Neural progenitor cell (in vitro differentiated cells): ENCODE data around the gene RAP1GDS1. TPM values are rescaled to one million over a fixed set of nuclear protein-coding genes. Genes with fewer than 3 reads are reported as not detected.

Source experiments
- DNase-seq: peaks from one replicate; pipeline ENCODE4 v3.0.0-alpha.2; 2016; ENCODE audit warnings: low spot score
- H2AFZ ChIP-seq: fragments of 200-600 bp; sonication (generic); replicated peaks from 2 replicates; pipeline ENCODE4 v1.6.1; 2016; ENCODE audit warnings: antibody characterized with exemption
- H3F3A ChIP-seq: fragments of 200-600 bp; sonication (generic); 2 replicates; pipeline ENCODE4 v1.6.1; 2016; ENCODE audit warnings: antibody characterized with exemption, low read depth
- H3K27ac ChIP-seq: fragments of 200-600 bp; sonication (generic); 2 replicates; pipeline ENCODE4 v1.5.1; 2016; ENCODE audit warnings: mild to moderate bottlenecking
- H3K27me3 ChIP-seq: fragments of 200-600 bp; sonication (generic); 2 replicates; pipeline ENCODE4 v1.6.1; 2016; ENCODE audit warnings: mild to moderate bottlenecking, moderate library complexity
- H3K36me3 ChIP-seq: fragments of 200-600 bp; sonication (generic); 2 replicates; pipeline ENCODE4 v1.5.1; 2016
- H3K4me1 ChIP-seq: fragments of 200-600 bp; sonication (generic); 2 replicates; pipeline ENCODE4 v1.6.1; 2016; ENCODE audit warnings: mixed run types
- H3K4me2 ChIP-seq: fragments of 200-600 bp; sonication (generic); 2 replicates; pipeline ENCODE4 v1.6.1; 2016
- H3K4me3 ChIP-seq: fragments of 200-600 bp; sonication (generic); 2 replicates; pipeline ENCODE4 v1.5.1; 2016
- H3K79me2 ChIP-seq: fragments of 200-600 bp; sonication (generic); 2 replicates; pipeline ENCODE4 v1.6.1; 2016; ENCODE audit warnings: low read depth
- H3K9ac ChIP-seq: fragments of 200-600 bp; sonication (generic); 2 replicates; pipeline ENCODE4 v1.6.1; 2016
- H3K9me3 ChIP-seq: fragments of 200-600 bp; sonication (generic); 2 replicates; pipeline ENCODE4 v1.5.1; 2016; ENCODE audit warnings: low read depth
- H4K20me1 ChIP-seq: fragments of 200-600 bp; sonication (generic); 2 replicates; pipeline ENCODE4 v1.6.1; 2016; ENCODE audit warnings: low read depth
- H3K27ac Mint-ChIP-seq: 3 replicates; pipeline ENCODE4 v1.8.0; 2021; ENCODE audit warnings: mixed read lengths
- H3K27me3 Mint-ChIP-seq: 2 replicates; pipeline ENCODE4 v1.8.0; 2022; ENCODE audit warnings: low read depth, mild to moderate bottlenecking, inconsistent platforms, moderate library complexity, mixed read lengths; ENCODE audit not compliant: insufficient read depth
- H3K36me3 Mint-ChIP-seq: 3 replicates; pipeline ENCODE4 v1.8.0; 2021; ENCODE audit warnings: mixed read lengths
- H3K4me1 Mint-ChIP-seq: 3 replicates; pipeline ENCODE4 v1.8.0; 2021; ENCODE audit warnings: mixed read lengths
- H3K4me3 Mint-ChIP-seq: 3 replicates; pipeline ENCODE4 v1.8.0; 2021; ENCODE audit warnings: mild to moderate bottlenecking, moderate library complexity, mixed read lengths
- H3K9me3 Mint-ChIP-seq: 3 replicates; pipeline ENCODE4 v1.8.0; 2020; ENCODE audit warnings: mixed read lengths
- EZH2 ChIP-seq: fragments of 200-600 bp; sonication (generic); IDR thresholded peaks from 2 replicates; pipeline ENCODE4 v1.6.1; 2017; ENCODE audit warnings: antibody characterized with exemption, mild to moderate bottlenecking, moderate library complexity
- EZH2phosphoT487 ChIP-seq: fragments of 200-600 bp; sonication (generic); IDR thresholded peaks from 2 replicates; pipeline ENCODE4 v1.6.1; 2017; ENCODE audit warnings: antibody characterized with exemption
- total RNA-seq: library from RNA; depleted of rRNA; stranded (reverse); fragments of >200 nt; gene quantifications from 2 replicates; pipeline ENCODE4 v1.2.3, GENCODE V29; 2015; ENCODE audit warnings: low replicate concordance
- TF ChIP-seq, protein P1 (sequence below): fragments of 200-600 bp; sonication (generic); IDR thresholded peaks from 2 replicates; pipeline ENCODE4 v1.5.1; 2017; ENCODE audit warnings: antibody characterized with exemption, mild to moderate bottlenecking

RAP1GDS1 gene
- total RNA-seq, 1 donor from 2014 or later: 65.1 TPM

DNA sequence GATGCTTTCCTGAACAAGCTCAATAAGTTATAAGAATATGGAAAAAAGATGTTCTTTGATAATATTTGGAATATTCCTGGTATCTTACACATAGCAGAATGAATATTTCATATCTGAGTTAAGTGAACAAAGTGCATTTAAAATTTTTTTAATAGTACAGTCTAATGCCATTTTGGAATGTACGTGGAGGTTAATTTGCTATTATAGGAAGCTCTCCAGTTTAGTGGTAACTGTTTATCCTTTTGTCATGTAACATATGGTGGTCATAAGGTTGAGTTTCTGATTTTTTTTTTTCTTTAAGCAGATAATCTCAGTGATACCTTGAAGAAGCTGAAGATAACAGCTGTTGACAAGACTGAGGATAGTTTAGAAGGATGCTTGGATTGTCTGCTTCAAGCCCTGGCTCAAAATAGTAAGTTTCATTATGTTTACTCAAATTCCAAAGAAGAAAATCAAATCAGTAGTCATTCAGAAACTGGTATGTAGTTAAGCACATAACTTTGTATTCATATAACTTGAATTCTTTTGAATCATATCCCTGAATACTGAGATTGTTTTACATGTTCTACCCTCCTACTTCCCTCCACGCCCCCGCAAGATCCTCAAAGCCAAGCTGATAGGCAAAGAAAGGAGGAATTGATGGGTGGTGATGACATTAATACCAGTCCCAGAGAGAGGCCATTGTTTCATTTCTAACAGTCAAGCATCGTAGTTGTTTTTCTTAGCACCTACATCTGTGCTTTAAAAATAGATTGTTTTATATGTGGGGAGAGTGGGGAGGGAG is 32.1 kb downstream of the RAP1GDS1 start:
- Mint-ChIP-seq H3K36me3 (peaks cover 16% of the 10 kb centered on the region), H3K9me3 (no peaks in the 10 kb centered on the region), H3K27ac (no peak overlapping the region), H3K4me1 (peaks cover 5% of the 10 kb centered on the region), H3K4me3 (no peak overlapping the region), H3K27me3 (peaks cover 2% of the 10 kb centered on the region)
- Histone ChIP-seq H3K4me1 (peaks cover 7% of the 10 kb centered on the region), H2AFZ (no peak overlapping the region), H4K20me1 (no peaks in the 10 kb centered on the region), H3K4me2 (no peak overlapping the region), H3K4me3 (no peak overlapping the region), H3K79me2 (peaks cover 40% of the 10 kb centered on the region), H3K27me3 (no peaks in the 10 kb centered on the region), H3K9me3 (no peaks in the 10 kb centered on the region), H3K27ac (no peak overlapping the region), H3K36me3 (no peaks in the 10 kb centered on the region), H3K9ac (no peak overlapping the region), H3F3A (no peaks in the 10 kb centered on the region)
- no peak for TF ChIP-seq EZH2
- no peak for TF ChIP-seq EZH2phosphoT487
- TF ChIP-seq, protein P1, sequence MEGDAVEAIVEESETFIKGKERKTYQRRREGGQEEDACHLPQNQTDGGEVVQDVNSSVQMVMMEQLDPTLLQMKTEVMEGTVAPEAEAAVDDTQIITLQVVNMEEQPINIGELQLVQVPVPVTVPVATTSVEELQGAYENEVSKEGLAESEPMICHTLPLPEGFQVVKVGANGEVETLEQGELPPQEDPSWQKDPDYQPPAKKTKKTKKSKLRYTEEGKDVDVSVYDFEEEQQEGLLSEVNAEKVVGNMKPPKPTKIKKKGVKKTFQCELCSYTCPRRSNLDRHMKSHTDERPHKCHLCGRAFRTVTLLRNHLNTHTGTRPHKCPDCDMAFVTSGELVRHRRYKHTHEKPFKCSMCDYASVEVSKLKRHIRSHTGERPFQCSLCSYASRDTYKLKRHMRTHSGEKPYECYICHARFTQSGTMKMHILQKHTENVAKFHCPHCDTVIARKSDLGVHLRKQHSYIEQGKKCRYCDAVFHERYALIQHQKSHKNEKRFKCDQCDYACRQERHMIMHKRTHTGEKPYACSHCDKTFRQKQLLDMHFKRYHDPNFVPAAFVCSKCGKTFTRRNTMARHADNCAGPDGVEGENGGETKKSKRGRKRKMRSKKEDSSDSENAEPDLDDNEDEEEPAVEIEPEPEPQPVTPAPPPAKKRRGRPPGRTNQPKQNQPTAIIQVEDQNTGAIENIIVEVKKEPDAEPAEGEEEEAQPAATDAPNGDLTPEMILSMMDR: no peak
- DNase-seq: no peak

- no peak overlapping the region for H3K27ac Mint-ChIP-seq
- peaks cover 5% of the 10 kb centered on the region for H3K4me1 Mint-ChIP-seq
- H3K36me3 ChIP-seq: no peaks in the 10 kb centered on the region
- H3K27me3 Mint-ChIP-seq: no peaks in the 10 kb centered on the region
- no peak overlapping the region for H3K27ac ChIP-seq
- H2AFZ ChIP-seq: no peak overlapping the region
- peaks cover 7% of the 10 kb centered on the region for H3K4me1 ChIP-seq
- no peak overlapping the region for H3K4me2 ChIP-seq
- TF ChIP-seq EZH2phosphoT487 (no peak), EZH2 (no peak)
- TF ChIP-seq, protein P1: no peak
- no peaks in the 10 kb centered on the region for H3K27me3 ChIP-seq
- H3K9ac ChIP-seq: no peak overlapping the region
- H3K9me3 ChIP-seq: no peaks in the 10 kb centered on the region
- no peak overlapping the region for H3K4me3 Mint-ChIP-seq
- no peak for DNase-seq
- H3F3A ChIP-seq: no peaks in the 10 kb centered on the region
- peaks cover 15% of the 10 kb centered on the region for H3K9me3 Mint-ChIP-seq
- no peaks in the 10 kb centered on the region for H3K79me2 ChIP-seq
- H4K20me1 ChIP-seq: no peaks in the 10 kb centered on the region
- no peak overlapping the region for H3K4me3 ChIP-seq
- peaks cover 30% of the 10 kb centered on the region for H3K36me3 Mint-ChIP-seq
Observed at GRCh38 chr4:98298022-98298421, 36.8 kb downstream of the RAP1GDS1 start.

DNA sequence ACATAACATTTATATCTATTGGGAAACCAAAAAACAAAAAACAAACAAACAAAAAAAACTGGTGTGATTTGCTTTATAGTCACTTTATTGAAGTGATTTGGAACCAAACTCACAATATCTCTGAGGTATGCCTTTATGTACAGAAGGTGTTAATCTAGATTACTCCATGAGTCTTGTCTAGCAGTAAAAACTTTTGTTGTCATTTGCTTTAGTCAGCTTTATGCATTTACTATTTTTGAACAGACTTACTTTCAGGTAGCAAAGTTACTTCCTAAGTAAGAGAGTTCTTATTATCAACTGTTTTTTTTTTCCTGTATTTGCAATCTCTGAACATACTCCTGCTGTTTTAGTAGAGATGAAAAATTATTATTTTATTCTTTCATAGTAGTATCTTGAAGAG is 39.5 kb downstream of the RAP1GDS1 start:
- Histone ChIP-seq H3K4me1 (no peaks in the 10 kb centered on the region), H3K9me3 (no peaks in the 10 kb centered on the region), H4K20me1 (no peaks in the 10 kb centered on the region), H3K27ac (no peak overlapping the region), H3F3A (no peaks in the 10 kb centered on the region), H3K4me2 (no peak overlapping the region), H3K4me3 (no peak overlapping the region), H2AFZ (no peak overlapping the region), H3K79me2 (peaks cover 15% of the 10 kb centered on the region), H3K9ac (no peak overlapping the region), H3K27me3 (no peaks in the 10 kb centered on the region), H3K36me3 (no peaks in the 10 kb centered on the region)
- Mint-ChIP-seq H3K4me3 (no peak overlapping the region), H3K36me3 (peaks cover 27% of the 10 kb centered on the region), H3K27ac (no peak overlapping the region), H3K27me3 (no peaks in the 10 kb centered on the region), H3K4me1 (no peaks in the 10 kb centered on the region), H3K9me3 (peaks cover 30% of the 10 kb centered on the region)
- no peak for TF ChIP-seq EZH2phosphoT487
- TF ChIP-seq EZH2: no peak
- TF ChIP-seq, protein P1: no peak
- no peak for DNase-seq
